ENCODE results near the gene CWC27.

GRCh38 chr5:64880821-64881220, 112.1 kb downstream of the CWC27 start:
- no peak for TF ChIP-seq ZNF558 (tag by site-specific recombination; IDR thresholded peaks at IDR 0.05)
- no peak for TF ChIP-seq CTCF (tag by site-specific recombination; IDR thresholded peaks at IDR 0.05)
- no peak for TF ChIP-seq ZNF19 (tag by site-specific recombination; IDR thresholded peaks at IDR 0.05; ENCODE audit: low read depth)
